Heart right ventricle (tissue), 16 donors: ENCODE data around the gene SLC22A1. TPM values are rescaled to one million over a fixed set of nuclear protein-coding genes. Genes with fewer than 3 reads are reported as not detected.

Experiments
- ATAC-seq, 8 donors: fragments of 200-7000 bp; cut with Tn5 transposase; one replicate each; pipeline ENCODE4 v1.9.1; 2020; ENCODE audit warnings: mild to moderate bottlenecking in 8 of 8, moderate library complexity in 8 of 8, moderate number of reproducible peaks in 1 of 8
- DNase-seq, 2 donors: peaks; one replicate each; pipeline ENCODE4 v3.0.0-alpha.2; 2020
- H3K27ac ChIP-seq, 10 donors: fragments of 200-600 bp; sonication (generic) in 2 of 10; one replicate each; pipeline versions ENCODE4 v1.5.0 to v1.8.0; 2020 to 2022; ENCODE audit warnings: mild to moderate bottlenecking in 3 of 10
- H3K27me3 ChIP-seq, 7 donors: fragments of 200-600 bp; one replicate each; pipeline ENCODE4 v1.8.0; 2021 to 2022; ENCODE audit warnings: mild to moderate bottlenecking in 2 of 7
- H3K36me3 ChIP-seq, 9 donors: fragments of 200-600 bp; sonication (generic) in 1 of 9; one replicate each; pipeline versions ENCODE4 v1.5.0 to v1.8.0; 2020 to 2022; ENCODE audit warnings: mild to moderate bottlenecking in 2 of 9
- H3K4me1 ChIP-seq, 9 donors: fragments of 200-600 bp; sonication (generic) in 1 of 9; one replicate each; pipeline versions ENCODE4 v1.5.0 to v1.8.0; 2020 to 2022; ENCODE audit warnings: mild to moderate bottlenecking in 4 of 9
- H3K4me3 ChIP-seq, 10 donors: fragments of 200-600 bp; sonication (generic) in 2 of 10; one replicate each; pipeline versions ENCODE4 v1.5.0 to v1.8.0; 2020 to 2022; ENCODE audit warnings: mild to moderate bottlenecking in 7 of 10, moderate library complexity in 2 of 10
- H3K9me3 ChIP-seq, 11 donors: fragments of 200-600 bp in 10 of 11; sonication (generic) in 2 of 11; one replicate each; pipeline versions ENCODE4 v1.5.0 to v1.8.0; 2013 to 2022; ENCODE audit warnings: mild to moderate bottlenecking in 2 of 11, control low read depth in 1 of 11, moderate library complexity in 1 of 11
- WGBS, 2 donors: extraction: QIAGEN DNeasy Blood & Tissue Kit; methylation state at CpG; one replicate each; pipeline ENCODE4 v1.1.7; 2013; ENCODE audit warnings: inconsistent platforms in 1 of 2; 5-methylcytosine and 5-hydroxymethylcytosine counted together
- intact Hi-C, 10 donors: fragments of 100-400 bp; cut with DNase I; formaldehyde crosslinking; loops; one replicate each; pipeline versions ENCODE4 v1.11.1 to v1.14.2; 2022
- polyA plus RNA-seq, 2 donors: library from polyadenylated mRNA; stranded (reverse); fragments of 200-250 nt; gene quantifications; one replicate each; pipeline ENCODE4 v1.2.3, GENCODE V29; 2013
- total RNA-seq, 10 donors: library from RNA; stranded (reverse); fragmentation: NEBNext Ultra II Directional in 3 of 10; extraction: Animal tissue kit (Norgen Biotek cat#: 25700) in 3 of 10; gene quantifications; one replicate each; pipeline versions ENCODE4 v1.2.1 to v1.2.4, GENCODE V29; 2021 to 2023
- TF ChIP-seq, protein P1 (sequence below), 9 donors: fragments of 200-600 bp; sonication (generic) in 2 of 9; IDR thresholded peaks; one replicate each; pipeline versions ENCODE4 v1.5.0 to v1.8.0; 2021 to 2022; ENCODE audit warnings: antibody characterized with exemption in 9 of 9, mild to moderate bottlenecking in 5 of 9, moderate library complexity in 1 of 9
- donor health status: Arrhythmogenic right ventricular cardiomyopathy.
- donor health status: ischemic (EF 13 %, LVEDD 7.1; RV severe dilation, severe dysfunction).
- donor health status: healthy with polysubstance abuse.
- donor health status: DM: no; HTN: yes; CAD: no.
- donor health status: DM: no; HTN: no; CAD: no.
- donor health status: ischemic (EF 25% LVEDD 6.9; RV normal size, moderate dysfunction).
- donor health status: ischemic (EF 25% LVEDD 5.7; RV mildly dilated, moderate dysfunction).
- donor health status: healthy.
- donor health status: DM: yes; HTN: yes; CAD: no.
- donor health status: Ischemic cardiomyopathy.
- donor health status: ischemic (EF 35%, LVEDD 5.7; RV mildly dilated, moderate dysfunction).
- donor health status: nonischemic (EF 11% LVEDD 7.7; RV severe dilation, severe dysfunction).
- donor health status: DM: yes; HTN: yes; CAD: no.
- donor health status: PGD.
- donor health status: ischemic (EF 29% LVEDD 5.4; RV normal size, mild dysfunction).
- donor health status: nonischemic (EF 23%, LVEDD 6.1; RV moderate dilation, normal function).

The SLC22A1 gene
- total and polyA plus RNA-seq, 12 donors = 0.10 to 1.4 (median 0.39) TPM; not detected in 3

GRCh38 chr6:160141001-160141726, 19.5 kb downstream of the SLC22A1 start:
- ATAC-seq (no peak), DNase-seq (no peak)
- H3K4me1 ChIP-seq = peaks cover 0 to 8% (median 4%) of the 10 kb centered on the region in 9 donors
- no peaks in the 10 kb centered on the region for H3K36me3 ChIP-seq
- no peak overlapping the region for H3K27ac ChIP-seq
- no peak overlapping the region for H3K4me3 ChIP-seq
- H3K27me3 ChIP-seq = no peaks in the 10 kb centered on the region
- intact Hi-C loops = no loop called here
- TF ChIP-seq, protein P1, sequence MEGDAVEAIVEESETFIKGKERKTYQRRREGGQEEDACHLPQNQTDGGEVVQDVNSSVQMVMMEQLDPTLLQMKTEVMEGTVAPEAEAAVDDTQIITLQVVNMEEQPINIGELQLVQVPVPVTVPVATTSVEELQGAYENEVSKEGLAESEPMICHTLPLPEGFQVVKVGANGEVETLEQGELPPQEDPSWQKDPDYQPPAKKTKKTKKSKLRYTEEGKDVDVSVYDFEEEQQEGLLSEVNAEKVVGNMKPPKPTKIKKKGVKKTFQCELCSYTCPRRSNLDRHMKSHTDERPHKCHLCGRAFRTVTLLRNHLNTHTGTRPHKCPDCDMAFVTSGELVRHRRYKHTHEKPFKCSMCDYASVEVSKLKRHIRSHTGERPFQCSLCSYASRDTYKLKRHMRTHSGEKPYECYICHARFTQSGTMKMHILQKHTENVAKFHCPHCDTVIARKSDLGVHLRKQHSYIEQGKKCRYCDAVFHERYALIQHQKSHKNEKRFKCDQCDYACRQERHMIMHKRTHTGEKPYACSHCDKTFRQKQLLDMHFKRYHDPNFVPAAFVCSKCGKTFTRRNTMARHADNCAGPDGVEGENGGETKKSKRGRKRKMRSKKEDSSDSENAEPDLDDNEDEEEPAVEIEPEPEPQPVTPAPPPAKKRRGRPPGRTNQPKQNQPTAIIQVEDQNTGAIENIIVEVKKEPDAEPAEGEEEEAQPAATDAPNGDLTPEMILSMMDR (IDR thresholded peaks at IDR 0.05) = no peak
- 70 to 76% methylated on average over 5 of the region's 5 CpGs for WGBS, 2 donors
- no peaks in the 10 kb centered on the region for H3K9me3 ChIP-seq

- intact Hi-C loops = no loop called here
- Histone ChIP-seq H3K27ac (no peak overlapping the region), H3K27me3 (no peaks in the 10 kb centered on the region), H3K36me3 (no peaks in the 10 kb centered on the region), H3K9me3 (no peaks in the 10 kb centered on the region), H3K4me1 (peaks cover 0 to 11% (median 4%) of the 10 kb centered on the region in 9 donors), H3K4me3 (no peak overlapping the region)
- 88 to 89% methylated on average over 8 of the region's 8 CpGs for WGBS, 2 donors
- DNase-seq (no peak), ATAC-seq (no peak)
- TF ChIP-seq, protein P1 (IDR thresholded peaks at IDR 0.05) = no peak
Observed at GRCh38 chr6:160142115-160142715, 20.6 kb downstream of the SLC22A1 start.

GRCh38 chr6:160146454-160147145, 25.0 kb downstream of the SLC22A1 start:
- peak in 1 of 8 donors; percentile 12 for ATAC-seq

DNA sequence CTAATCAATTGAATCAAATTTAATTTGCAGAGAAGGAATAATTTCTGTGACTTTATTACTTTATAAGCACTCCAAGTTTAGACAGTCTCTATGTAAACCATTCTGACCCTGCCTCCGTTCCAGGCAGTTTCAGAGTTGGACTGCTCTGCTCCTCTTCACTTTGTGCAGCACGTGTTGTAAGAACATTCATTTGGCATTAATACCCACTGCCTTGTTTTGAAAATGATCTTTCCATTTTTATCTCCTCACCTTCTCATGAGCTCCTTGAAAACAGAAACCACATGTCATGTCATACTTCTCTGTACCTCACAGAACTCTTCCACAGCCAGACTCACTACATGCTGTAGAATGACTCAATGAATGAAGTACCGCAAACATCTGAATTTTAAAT, 25.5 kb downstream of the SLC22A1 start:
- DNase-seq (no peak), ATAC-seq (peak in 1 of 8 donors; percentile 72)
- peaks cover 0 to 9% (median 0%) of the 10 kb centered on the region in 9 donors for H3K4me1 ChIP-seq
- TF ChIP-seq, protein P1 (IDR thresholded peaks at IDR 0.05) = no peak
- H3K27ac ChIP-seq = no peak overlapping the region
- no peaks in the 10 kb centered on the region for H3K36me3 ChIP-seq
- WGBS, 2 donors = 75 to 77% methylated on average over 3 of the region's 3 CpGs
- peaks cover 0 to 11% (median 0%) of the 10 kb centered on the region in 11 donors for H3K9me3 ChIP-seq
- intact Hi-C loops = no loop called here
- H3K4me3 ChIP-seq = no peak overlapping the region
- peaks cover 0 to 3% (median 0%) of the 10 kb centered on the region in 7 donors for H3K27me3 ChIP-seq

More at GRCh38 chr6:160146454-160147145, 25.0 kb downstream of the SLC22A1 start:
- Histone ChIP-seq H3K9me3 (peaks cover 0 to 7% (median 0%) of the 10 kb centered on the region in 11 donors), H3K4me1 (peaks cover 0 to 9% (median 0%) of the 10 kb centered on the region in 9 donors), H3K27ac (no peak overlapping the region), H3K27me3 (peaks cover 0 to 3% (median 0%) of the 10 kb centered on the region in 7 donors), H3K36me3 (no peaks in the 10 kb centered on the region), H3K4me3 (no peak overlapping the region)
- TF ChIP-seq, protein P1 (IDR thresholded peaks at IDR 0.05) = no peak
- intact Hi-C loops = no loop called here
- DNase-seq = no peak
- WGBS, 2 donors = 91 to 95% methylated on average over 6 of the region's 6 CpGs
